Measurements from ENCODE around the gene LRRC23.
"Not testable (repeated sequence)": the region's sequence is repeated elsewhere in the genome, so short reads cannot be mapped to it uniquely, and the experiment has no call there.

LRRC23 gene

DNA sequence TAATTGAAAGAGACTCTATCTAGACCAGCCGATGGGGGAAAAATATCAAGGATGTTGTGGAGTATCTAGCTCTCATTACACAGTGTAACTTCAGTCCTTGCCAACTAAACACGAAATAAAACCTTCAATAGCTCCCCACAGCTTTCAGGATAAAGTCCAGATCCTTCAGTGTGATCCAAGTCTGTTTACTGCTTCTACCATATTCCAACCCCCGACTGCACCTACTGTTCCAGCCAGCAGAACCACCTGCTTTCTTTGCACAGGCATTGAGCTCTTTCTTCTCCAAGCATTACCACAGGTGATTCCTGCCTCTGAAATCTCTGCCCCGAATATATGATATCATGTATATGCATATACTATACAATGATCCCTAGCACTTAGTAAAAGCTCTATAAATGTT is 2.2 kb upstream of the LRRC23 start:
- no peak for DNase-seq (ENCODE audit: low read depth)

DNA sequence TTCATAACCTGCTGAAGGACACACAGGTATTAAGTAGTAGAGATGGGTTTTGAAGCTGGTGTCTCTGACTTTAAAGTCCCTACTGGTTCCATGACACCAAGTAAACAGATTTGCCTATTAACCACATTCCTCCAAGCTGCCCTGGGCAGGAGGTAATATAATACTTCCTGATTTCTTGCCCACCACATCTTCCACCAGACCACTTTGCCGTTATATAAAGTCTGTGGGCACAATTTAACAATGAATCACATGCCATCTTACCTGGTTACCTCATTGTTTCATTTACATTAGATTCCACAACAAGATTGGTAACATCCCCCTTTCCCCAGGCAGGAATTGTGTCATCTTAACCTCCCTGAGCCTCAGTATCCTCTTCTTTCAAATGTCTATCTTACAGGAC is 900 bp upstream of the LRRC23 start:
- no peak for DNase-seq (ENCODE audit: low read depth)

DNA sequence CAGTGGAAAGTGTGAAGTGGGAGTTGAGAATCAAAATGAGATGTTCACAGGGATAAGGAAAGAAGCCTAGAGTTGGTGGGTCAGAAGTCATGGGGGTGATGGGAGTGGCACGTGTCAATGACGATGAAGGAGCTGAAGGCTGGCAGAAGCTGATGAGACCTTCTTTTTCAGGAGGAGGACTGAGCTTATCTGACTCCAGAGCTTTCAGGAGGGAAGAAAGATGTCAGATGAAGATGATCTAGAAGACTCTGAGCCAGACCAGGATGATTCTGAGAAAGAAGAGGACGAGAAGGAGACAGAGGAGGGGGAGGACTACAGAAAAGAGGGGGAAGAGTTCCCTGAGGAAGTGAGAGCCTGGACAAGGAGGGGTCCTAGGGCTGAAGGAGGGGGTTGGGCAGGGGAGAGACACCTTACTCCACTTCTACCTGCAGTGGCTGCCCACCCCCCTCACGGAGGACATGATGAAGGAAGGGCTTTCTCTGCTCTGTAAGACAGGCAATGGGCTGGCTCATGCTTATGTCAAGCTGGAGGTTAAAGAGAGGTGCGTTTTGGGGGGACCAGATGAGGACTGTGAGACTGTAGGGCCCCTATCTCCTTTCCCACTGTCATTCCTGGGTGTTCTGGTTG is 905 bp downstream of the LRRC23 start:
- no peak for DNase-seq (ENCODE audit: low read depth)

DNA sequence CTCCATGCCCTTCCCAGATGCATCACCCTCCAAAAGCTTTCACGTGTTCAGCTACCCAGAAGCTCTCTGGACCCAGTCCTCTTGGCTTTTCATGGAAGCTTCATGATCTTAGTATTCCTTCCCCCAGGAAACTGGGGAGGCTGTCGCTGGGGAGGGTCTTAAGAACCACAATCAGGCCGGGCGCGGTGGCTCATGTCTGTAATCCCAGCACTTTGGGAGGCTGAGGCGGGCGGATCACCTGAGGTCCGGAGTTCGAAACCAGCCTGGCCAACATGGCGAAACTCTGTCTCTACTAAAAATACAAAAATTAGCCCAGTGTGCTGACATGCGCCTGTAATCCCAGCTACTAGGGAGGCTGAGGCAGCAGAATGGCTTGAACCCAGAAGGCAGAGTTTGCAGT is 3.5 kb downstream of the LRRC23 start:
- not testable (repeated sequence) for DNase-seq (ENCODE audit: low read depth)

DNA sequence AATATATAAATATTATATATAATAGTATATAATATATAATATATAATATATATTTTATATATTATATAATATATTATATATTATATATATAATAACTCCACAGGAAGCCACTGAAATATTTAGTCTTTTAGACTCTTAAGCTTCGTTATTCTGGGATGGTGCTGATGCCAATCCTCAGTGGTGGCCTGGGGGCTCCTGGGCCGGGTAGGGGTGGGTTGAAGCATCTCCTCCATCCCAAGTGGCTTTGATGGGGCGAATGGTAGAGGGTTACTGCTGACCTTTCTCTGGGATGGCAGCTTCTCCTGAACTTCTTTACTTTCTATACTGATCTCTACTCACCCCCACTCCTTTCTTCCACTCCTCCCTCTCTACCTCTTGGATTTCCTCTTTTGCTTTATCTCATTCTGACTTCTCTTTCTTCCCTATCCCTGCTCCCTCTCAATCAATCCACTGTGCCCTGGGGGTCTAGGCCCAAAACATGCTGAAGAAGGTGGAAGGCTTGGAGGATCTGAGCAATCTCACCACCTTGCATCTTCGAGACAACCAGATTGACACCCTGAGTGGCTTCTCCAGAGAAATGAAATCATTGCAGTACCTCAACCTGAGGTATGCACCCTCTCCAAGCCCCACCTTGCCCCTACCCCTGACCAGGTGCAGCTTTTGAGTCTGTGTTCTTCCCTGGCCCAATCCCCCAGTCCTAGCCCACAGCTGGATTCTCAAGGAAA is 5.0 kb downstream of the LRRC23 start:
- no peak for DNase-seq (ENCODE audit: low read depth)

DNA sequence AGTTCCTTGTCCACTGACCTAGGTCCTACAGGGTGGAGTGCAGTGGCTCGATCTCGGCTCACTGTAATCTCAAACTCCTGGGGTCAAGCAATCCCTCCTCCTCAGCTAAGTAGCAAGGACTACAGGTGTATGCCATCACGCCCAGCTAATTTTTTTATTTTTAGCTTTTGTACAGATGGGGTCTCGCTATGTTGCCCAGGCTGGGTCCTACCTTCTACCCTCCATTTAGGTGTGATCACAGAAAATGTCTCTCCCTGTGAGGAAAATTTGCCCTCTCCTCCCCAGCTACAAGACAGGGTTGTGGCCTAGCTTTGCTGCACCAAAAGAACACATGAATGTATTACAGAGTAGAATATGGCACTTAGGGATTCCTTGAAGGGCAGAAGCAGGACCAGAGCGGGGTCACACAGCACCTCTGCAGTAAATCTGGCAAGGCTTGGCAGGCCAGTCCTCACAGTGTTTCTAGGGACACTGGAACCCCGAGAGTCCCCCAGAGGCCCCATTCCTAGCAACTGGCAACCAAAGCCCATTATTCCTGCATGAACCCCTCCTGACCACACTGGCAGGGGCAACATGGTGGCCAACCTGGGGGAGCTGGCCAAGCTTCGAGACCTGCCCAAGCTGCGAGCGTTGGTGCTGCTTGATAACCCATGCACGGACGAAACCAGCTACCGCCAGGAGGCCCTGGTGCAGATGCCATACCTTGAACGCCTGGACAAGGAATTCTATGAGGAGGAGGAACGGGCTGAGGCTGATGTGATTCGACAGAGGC is 7.7 kb downstream of the LRRC23 start:
- DNase-seq (ENCODE audit: low read depth) = no peak

DNA sequence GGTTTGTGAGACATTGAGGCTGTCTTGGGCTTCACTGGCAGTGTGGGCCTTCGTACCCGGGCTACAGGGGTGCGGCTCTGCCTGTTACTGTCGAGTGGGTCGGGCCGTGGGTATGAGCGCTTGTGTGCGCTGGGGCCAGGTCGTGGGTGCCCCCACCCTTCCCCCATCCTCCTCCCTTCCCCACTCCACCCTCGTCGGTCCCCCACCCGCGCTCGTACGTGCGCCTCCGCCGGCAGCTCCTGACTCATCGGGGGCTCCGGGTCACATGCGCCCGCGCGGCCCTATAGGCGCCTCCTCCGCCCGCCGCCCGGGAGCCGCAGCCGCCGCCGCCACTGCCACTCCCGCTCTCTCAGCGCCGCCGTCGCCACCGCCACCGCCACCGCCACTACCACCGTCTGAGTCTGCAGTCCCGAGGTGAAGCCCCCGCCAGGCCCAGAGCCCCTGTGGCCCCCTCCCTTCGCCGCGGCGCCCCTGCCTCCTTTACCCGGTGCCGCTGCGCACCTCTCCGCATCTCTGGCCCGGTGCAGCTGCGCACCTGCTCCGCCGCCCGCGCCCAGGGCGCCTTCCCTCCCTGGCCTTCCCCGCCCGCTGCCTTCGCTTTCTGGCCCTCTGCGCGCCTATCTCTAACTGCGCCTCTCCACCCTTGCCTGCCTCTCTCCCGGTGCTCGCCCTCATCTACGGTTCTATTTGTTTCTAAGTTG is 9.8 kb downstream of the LRRC23 start, which contains the start of gene ENO2:
Gene ENO2, plus strand, starts transcription at position 335 of the 701 bp plus-strand sequence. CDS start 1,253 bp downstream, outside the sequence.
- DNase-seq (ENCODE audit: low read depth) = peak; percentile 81

DNA sequence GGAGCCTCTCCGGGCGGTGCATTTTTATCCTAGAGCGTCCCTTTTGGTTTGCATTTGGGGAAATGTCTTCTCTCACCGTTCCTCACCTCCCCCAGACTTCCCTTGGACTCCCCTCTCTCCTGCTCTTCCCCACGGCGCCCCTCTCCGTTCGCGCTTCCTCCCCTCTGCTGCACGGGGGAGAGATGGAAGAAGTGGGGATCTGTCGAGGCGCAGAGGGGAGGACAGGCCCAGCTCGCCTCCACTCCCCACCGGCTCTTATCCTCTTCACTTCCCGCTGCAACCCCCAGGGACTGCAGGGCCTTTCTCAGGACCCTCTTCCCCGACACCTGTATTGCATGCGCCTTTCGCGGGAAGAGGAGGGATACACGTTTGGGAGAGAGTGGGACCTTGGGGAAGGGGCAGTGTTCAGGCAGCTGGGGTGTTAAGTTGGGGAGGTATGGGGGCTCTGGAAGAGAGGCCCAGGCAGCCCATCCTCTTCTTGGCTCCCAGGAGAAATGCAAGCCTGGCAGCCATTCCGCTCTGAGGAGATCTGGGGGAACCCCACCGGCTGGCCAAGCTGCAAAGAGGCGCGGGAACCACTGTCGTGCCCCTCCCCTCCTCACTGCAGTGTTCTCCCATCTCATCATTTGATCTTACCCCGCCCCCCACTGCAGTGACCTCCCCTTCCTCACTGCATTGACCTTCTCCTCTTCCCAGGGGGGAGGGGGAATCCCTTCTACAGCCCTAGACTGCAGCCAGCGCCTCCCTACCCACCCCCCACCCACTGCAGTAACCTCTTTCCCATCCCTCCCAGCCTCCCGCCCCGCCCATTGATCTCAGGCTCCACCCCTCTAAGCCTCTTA is 10.5 kb downstream of the LRRC23 start:
- no peak for DNase-seq (ENCODE audit: low read depth)

DNA sequence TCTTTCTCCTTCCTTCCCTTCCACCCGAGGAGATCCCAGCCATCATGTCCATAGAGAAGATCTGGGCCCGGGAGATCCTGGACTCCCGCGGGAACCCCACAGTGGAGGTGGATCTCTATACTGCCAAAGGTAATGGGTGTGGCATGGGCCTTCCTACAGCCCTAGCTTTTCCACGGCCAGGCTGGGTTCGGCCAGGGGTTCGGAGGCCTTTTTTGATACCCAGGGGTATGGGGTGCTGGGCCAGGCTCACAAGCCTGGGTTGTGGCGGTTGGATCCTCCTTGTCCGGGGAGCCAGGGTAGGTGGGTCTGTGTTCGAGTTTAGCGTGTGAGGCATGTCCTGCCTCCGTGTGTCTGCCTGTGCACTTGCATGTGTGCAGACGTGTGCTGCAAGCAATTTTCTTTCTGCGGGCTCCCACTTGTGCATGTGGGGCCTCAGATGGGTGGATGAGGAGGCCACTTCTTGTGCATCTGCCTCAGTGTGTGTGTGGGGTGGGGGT is 11.2 kb downstream of the LRRC23 start:
- DNase-seq (ENCODE audit: low read depth) = no peak

DNA sequence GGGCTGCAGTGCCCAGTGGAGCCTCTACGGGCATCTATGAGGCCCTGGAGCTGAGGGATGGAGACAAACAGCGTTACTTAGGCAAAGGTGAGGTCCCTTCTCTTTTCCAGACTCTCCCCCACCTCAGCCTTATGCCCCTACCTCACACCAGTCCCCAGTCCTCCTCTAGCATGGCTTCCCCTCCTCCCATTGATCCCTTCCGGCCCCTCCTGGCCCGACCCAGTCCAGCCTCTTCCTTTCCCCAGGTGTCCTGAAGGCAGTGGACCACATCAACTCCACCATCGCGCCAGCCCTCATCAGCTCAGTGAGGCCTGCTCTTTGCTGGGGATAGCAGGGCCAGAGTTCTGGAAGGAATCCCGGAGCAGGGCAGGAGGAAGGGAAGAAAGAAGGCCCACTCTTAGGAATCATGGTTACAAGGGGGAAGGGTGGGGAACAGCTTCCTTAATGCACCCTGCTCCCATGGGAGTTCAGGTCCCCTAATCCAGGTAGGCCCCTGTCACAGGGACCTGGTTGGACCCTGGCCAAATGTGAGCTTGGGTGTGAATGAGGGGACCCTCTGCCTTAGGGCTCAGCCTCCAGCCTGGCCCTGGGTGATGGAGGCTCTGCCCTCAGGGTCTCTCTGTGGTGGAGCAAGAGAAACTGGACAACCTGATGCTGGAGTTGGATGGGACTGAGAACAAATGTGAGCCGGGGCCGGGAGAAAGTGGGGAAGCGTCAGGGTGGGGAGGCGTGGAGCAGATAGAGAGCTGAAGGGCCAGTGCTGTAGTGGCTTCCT is 12.0 kb downstream of the LRRC23 start:
- DNase-seq (ENCODE audit: low read depth) = no peak

DNA sequence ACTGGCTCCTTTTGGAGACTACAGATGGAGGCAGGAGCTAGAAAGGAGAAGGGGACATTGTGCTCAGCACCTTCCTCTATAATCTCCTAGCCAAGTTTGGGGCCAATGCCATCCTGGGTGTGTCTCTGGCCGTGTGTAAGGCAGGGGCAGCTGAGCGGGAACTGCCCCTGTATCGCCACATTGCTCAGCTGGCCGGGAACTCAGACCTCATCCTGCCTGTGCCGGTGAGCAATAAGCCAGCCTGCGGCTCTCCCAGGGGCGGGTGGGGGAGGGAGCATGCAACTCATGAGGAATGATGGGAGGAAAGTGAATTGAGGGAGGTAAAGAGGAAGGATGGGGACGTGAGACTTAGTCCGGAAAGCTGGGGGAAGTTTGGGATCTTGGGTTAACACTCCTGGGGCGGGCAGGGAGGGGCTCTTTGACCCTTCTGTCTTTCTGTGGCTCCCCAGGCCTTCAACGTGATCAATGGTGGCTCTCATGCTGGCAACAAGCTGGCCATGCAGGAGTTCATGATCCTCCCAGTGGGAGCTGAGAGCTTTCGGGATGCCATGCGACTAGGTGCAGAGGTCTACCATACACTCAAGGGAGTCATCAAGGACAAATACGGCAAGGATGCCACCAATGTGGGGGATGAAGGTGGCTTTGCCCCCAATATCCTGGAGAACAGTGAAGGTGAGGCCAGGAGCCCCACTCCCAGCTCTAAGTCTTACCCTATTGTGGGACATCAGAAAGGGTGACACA is 13.0 kb downstream of the LRRC23 start:
- no peak for DNase-seq (ENCODE audit: low read depth)

DNA sequence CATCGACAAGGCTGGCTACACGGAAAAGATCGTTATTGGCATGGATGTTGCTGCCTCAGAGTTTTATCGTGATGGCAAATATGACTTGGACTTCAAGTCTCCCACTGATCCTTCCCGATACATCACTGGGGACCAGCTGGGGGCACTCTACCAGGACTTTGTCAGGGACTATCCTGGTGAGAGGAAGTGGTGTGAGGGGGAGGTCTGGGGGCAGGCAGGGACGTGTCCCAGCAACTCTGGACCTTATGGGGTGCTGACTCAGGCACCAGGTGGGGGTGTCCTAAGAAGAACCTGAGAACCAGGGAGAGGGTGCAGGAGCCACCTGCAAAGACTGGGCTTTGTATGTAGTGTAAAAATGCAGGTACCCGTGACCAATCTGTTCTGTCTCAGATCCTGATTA is 15.0 kb downstream of the LRRC23 start:
- DNase-seq (ENCODE audit: low read depth) = no peak

DNA sequence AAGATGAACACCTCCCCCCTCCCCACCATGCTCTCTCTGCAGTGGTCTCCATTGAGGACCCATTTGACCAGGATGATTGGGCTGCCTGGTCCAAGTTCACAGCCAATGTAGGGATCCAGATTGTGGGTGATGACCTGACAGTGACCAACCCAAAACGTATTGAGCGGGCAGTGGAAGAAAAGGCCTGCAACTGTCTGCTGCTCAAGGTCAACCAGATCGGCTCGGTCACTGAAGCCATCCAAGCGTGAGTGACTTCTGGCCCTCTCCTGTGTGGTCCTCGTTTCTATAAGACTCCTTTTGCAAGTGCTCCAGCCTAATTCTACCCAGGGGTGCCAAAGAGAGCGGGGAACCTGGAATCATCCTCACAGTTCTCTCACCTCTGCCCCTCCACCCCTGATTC is 16.9 kb downstream of the LRRC23 start:
- DNase-seq (ENCODE audit: low read depth) = no peak

DNA sequence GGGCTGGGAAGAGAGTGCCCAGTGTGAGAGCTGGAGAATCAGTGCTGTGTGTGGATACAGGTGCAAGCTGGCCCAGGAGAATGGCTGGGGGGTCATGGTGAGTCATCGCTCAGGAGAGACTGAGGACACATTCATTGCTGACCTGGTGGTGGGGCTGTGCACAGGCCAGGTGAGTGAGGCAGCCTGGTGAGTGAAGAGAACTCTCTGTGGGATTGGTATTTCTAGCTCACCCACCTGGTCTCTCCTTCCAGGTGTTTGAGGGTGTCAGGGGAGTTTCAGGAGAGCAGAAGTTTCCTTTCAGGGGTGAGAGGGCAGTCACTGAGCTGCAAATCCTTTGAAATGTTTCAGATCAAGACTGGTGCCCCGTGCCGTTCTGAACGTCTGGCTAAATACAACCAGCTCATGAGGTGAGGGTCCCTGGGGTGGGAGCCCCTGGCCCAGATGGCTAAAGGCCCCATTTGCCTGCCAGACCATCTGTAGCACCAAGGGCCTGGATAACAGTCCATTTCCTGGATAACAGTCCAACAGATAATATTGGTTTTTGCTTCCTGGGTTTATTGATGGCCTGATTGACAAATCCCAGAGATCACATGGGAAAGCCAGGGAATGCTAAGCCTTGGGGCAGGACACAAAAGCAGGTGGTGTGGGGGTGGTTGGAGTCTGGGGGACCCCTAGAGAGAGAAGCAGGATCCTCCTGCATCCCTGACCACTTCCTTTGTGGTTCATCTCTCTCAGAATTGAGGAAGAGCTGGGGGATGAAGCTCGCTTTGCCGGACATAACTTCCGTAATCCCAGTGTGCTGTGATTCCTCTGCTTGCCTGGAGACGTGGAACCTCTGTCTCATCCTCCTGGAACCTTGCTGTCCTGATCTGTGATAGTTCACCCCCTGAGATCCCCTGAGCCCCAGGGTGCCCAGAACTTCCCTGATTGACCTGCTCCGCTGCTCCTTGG is 17.6 kb downstream of the LRRC23 start:
- no peak for DNase-seq (ENCODE audit: low read depth)

DNA sequence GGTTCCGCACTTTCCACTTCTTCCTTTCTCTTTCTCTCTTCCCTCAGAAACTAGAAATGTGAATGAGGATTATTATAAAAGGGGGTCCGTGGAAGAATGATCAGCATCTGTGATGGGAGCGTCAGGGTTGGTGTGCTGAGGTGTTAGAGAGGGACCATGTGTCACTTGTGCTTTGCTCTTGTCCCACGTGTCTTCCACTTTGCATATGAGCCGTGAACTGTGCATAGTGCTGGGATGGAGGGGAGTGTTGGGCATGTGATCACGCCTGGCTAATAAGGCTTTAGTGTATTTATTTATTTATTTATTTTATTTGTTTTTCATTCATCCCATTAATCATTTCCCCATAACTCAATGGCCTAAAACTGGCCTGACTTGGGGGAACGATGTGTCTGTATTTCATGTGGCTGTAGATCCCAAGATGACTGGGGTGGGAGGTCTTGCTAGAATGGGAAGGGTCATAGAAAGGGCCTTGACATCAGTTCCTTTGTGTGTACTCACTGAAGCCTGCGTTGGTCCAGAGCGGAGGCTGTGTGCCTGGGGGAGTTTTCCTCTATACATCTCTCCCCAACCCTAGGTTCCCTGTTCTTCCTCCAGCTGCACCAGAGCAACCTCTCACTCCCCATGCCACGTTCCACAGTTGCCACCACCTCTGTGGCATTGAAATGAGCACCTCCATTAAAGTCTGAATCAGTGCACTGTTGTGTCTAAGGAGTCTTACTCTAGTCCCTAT is 18.5 kb downstream of the LRRC23 start:
- DNase-seq (ENCODE audit: low read depth) = no peak

DNA sequence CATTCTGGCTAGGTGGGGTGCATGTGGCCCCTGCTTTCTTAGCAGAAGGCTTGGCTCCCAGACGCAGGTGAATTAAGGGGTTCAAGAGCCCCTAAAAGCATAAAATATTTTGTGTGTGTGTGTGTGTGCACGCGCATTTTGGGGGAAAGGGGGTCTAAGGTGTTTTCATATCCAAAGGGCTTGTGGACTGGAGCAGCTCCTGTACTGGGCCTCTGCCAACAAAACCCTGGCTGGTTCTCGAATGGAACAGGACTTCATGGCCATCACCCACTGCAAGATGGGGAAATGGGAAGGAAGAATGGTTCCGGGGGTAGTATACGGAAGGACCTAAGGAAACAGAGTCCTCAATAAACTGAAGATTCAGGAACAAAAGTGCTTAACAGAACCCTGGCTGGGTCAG is 19.2 kb downstream of the LRRC23 start:
- no peak for DNase-seq (ENCODE audit: low read depth)

DNA sequence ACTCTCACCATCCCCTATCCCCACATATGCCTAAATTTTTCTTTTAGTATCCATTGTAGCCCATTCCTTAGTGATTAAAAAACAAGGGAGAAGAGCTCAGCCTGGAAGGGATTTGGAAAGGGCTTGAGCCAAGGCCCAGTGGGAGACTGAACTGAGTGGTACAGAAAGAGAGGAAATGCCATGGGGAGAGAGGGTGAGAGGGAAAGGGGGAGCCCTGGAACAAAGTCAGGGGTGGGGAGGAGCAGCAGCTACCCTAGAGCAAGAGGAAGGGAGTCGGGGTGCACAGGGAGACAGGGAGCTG is 20.6 kb downstream of the LRRC23 start:
- DNase-seq (ENCODE audit: low read depth) = no peak

Data from activated T-helper 1 cell treated with Interleukin-2 at 50 U/mL for 16 hours (primary cell).